ENCODE data around the gene LHX6.

- TF ChIP-seq CTCF (IDR thresholded peaks at IDR 0.05; ENCODE audit: insufficient read depth, low read depth, low read length) (no peak), EZH2 (IDR thresholded peaks at IDR 0.05; ENCODE audit: insufficient read depth, low read length) (no peak)
Measured at GRCh38 chr9:122214507-122214906, 14.2 kb downstream of the LHX6 start.
